DMS153 treated with DMSO at 0.1 percent for 48 hours (cell line): ENCODE data around the gene UBE4B.
"Not testable (repeated sequence)": the region's sequence is repeated elsewhere in the genome, so short reads cannot be mapped to it uniquely, and the experiment has no call there.

Experiments used
- DNase-seq: peaks from one replicate; lab custom pipeline; 2025; ENCODE audit not compliant: unreplicated experiment; lab: John Stamatoyannopoulos, UW

UBE4B gene

DNA sequence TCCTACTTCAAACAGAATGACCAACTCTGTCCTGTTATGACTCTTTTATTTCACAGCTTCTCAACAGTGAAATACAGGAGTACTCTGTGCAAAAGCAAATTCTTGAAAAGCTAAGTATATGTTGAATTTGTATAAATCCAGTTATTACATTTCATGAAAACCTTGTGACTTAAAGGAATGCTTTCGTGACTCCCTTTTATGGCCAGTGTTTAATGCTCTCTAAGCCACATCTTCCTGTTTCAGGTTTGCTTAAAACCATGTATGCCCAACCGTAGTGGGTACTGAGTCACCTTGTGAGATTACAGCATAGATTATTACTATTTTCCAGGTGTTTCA lies 137.4 kb downstream of the UBE4B start:
- no peak for DNase-seq

DNA sequence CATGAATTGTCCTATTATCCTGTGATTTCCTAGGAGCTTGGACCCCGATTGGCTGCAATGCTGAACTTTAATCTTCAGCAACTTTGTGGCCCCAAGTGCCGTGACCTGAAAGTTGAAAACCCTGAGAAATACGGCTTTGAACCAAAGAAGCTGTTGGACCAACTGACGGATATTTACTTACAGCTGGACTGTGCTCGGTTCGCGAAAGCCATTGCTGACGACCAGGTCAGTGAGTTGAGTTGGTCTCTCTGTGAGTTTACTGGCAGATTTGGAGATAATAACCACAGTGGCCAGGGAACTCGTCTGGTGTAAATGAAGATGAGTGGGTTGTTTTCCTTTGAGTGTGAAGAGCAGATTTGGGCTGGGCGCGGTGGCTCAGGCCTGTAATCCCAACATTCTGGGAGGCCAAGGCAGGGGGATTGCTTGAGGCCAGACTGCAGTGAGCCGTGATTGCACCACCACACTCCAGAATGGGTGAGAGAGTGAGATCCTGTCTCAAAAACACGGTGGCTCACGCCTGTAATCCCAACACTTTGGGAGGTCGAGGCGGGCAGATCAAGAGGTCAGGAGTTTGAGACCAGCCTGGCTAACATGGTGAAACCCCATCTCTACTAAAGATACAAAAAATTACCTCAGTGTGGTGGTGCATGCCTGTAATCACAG lies 138.5 kb downstream of the UBE4B start:
- no peak for DNase-seq

DNA sequence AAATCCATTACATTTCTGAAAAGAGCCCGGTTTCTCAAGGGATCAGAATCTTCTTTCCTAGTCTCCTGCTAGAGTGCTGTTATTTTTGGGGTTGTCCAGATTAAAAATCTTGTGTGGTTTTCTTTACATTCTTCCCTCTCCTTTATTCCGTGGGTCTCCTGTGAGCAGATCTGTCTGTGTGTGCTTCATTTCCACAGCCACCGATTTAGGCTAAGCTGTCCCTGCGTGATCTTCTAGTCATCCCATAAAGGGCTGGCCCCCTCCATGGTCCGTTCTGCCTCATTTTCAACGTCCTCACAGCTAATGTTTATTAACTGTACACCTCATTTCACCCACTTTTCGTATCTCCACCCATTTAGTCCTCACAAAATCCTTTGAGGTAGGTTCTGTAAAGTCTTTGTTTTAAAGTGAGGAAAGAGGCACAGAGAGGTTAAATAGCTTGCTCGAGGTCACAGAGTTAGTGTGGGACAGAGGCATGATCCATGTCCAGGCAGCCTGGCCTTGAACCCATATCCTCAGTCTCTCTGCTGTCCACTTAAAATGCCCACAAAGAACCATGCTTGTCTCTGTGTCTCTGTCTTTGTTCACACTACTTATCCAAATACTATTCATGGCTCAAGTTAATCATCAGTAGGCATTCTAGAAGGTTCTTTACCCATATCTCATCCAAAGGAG lies 139.4 kb downstream of the UBE4B start:
- no peak for DNase-seq

DNA sequence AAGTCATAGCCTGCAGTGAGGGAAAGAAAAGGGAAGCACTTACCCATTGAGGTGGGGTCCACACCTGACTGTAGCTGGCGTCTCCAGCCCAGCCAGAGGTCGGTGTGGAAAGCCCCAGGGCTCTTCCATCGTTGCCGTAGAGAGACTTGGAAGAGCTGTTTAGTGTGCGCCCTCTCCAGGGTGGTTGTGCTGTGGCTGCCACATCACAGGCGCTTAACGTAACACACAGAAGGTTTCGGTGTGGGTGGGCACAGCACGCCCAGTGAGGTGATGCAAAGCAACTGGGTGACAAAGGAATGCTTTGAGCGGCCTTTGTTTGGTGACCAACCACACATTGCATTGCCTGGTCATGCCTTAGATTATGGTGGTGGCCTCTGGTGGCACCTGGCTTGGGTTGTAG lies 140.8 kb downstream of the UBE4B start:
- DNase-seq, result no peak

DNA sequence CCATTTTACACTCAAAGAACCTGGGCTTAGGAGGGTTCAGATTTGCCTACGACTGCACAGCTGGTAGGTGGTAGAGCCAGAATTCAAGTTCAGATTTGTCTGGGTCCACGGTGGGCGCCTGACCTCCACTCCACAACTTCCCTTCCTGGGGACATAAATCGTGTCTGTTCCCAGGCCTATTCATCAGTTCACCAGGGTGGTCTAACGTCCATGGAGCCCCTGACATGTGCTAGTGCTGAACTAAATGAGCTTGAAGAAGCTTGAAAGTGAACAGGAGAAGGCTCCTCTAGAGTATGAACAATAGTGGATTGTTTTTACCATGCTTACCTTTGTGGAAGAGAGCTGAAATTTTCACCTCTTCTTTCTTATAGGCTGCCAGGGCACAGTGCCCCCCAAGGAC lies 145.1 kb downstream of the UBE4B start:
- no peak for DNase-seq

DNA sequence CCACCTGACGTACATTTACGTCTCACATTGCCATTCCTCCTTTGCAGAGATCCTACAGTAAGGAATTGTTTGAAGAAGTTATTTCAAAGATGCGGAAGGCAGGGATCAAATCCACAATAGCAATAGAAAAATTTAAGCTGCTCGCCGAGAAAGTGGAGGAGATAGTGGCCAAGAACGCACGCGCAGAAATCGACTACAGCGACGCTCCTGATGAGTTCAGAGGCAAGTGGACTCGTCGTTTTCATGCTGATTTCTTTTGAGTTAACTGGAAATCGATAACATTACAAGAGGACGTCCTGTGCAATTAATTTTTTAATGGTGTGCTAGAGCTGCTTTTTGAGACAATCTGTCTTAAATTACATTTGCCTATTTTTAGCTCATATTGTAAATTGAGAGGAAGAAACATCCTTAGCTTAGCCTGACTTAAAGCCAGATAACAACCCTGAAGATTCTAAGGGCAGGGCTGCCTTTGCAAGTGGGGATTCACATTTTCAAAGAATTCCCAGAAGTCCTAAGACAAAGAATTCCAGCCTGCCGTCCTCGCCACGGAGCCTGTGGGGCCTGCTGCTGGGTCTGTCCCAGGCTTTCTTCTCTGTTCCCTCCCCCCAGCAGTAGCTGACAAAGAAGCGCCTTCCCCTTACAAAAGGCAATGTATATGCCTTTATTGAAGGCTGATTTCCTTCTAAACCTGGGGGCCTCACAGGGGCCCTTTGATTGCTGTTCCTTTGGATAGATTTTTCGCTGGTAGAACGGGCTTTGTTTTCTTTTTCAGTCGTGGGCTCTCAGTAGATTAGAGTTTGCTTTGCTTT lies 146.0 kb downstream of the UBE4B start:
- no peak for DNase-seq

DNA sequence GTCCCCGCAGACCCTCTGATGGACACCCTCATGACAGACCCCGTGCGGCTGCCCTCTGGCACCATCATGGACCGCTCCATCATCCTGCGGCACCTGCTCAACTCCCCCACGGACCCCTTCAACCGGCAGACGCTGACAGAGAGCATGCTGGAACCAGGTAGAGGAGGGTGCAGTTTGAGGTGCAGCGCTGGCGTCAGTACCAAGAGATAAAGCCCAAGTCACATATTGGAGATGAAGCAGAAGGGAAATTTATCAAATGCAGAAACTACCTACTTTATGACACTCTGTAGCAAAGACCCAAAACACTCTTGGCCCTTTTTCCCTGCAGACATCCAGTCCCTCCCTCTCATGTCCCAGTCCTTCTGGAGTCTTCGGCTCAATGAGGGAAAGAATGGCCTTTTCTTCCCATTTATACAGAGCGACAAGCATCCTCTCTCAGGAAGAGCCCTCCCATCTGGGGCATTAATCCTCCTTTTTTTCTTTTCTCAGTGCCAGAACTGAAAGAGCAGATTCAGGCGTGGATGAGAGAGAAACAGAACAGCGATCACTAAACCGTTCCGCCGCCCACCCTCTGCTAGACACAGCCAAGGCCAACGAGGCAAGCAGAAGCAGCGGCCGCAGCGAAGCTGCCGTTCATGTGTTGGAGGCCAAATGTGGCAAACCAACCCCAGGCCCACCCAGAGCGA lies 146.8 kb downstream of the UBE4B start:
- DNase-seq, result no peak

DNA sequence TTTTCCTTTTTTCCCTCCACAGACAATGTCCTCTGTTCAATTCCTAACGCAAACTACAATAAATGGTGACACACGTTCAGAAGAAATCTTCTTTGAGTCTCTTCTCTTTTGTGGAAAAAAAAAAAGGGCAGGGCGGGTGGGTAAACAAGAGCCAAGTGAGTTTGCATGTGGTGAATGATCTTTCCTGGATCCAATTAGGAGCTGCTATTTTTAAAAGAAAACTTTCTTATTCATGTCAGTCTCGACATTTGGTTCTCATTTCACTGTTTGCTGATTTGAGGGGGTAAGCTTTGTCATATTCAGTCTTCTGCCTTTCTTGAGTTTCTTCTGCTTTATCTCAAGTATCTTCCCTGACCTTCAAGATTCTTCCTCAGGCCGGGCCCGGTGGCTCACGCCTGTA lies 148.4 kb downstream of the UBE4B start:
- DNase-seq, result no peak

DNA sequence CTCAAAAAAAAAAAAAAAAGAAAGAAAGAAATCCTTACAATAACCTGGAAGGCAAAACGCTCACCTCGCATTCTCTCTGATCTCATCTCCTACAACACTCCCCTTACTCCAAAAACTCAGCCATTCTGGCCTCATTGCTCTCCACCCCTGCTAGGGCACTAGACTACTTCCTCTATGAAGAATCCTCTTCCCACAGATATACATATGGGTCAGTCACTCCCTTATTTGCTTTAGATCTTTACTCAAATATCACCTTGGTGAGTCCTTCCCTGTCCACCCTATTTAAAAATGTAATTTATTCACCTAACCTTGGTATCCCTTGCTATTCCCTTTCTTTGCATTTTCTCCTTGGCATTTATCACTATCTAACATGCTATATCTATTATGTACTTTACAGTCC lies 153.0 kb downstream of the UBE4B start:
- DNase-seq, result no peak

DNA sequence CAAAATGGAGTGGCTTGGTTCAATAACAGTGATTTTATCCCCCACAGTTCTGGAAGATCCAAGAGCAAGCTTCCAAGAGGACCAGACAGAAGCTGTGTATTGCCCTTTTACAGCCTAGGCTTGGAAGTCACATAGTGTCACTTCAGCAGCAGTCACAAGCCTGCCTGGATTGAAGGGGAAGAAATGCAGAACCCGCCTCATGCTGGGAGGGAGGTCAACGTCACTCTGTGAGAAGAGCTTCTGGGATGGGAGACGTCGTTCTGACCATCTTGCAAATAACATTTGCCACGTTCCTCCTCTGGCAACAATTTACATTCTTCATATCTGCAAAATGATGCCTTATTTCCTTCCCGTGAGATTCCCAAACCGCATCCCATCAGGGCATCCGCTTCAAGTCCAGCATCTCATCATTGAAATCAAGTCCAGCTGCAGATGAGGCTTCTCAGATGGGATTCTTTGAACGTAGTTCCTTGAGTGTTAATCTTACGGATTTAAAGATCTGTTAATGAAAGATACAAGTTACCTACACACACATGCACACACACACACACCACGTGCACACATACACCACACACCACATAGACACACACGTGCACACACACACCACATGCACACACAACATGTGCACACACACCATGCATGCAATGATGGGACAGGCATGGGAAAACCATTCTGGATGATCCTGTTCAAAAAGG lies 153.7 kb downstream of the UBE4B start:
- no peak for DNase-seq

DNA sequence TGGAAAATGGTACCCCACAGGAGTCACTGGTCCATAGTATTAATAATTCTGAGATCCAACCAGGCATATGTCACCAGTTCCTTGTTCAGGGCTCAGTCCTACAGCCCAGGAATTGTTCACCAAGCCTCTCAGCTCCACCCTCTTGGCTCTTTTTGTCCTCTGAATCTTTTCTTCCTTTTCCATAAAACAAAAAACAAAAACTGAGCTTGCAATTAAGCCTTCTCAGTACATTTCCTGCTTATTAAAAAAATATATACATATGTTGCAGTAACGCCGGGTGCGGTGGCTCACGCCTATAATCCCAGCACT lies 154.2 kb downstream of the UBE4B start:
- no peak for DNase-seq

DNA sequence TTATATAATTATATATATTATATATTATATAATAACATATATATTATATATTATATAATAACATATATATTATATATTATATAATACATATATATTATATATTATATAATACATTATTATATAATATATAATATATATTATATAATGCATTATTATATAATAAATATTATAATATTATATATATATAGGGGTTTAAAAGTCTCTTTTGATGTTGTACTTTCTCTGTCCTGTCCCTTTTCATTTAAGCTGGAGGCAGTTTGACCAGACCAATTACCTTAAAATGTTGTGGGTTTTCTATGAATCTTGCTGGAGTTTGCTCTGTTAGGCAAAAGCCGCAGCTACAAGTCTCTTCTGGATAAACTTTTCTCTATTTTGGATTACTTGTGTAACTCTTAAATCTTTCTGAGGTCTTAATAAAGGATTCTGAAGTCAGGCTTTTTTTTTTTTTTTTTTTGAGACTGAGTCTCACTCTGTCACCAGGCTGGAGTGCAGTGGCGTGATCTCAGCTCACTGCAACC lies 155.4 kb downstream of the UBE4B start:
- no peak for DNase-seq

DNA sequence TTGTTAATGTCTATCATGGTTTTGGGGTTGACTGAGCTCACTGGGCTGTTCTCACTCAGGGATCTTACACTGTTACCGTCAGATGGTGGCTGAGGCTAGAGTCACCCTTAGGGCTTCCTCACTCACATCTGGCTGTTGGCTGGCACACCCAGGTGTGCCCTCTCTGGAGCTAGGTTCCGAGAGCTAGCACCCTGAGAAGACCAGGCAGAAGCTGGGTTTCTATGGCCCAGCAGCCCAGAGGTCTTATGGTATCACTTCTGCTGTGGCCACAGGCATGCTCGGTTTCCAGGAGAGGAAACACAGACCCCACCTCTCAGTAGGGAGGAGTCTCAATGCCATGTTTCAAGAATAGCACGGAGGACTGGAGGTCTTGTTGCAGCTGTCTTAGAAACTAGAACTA lies 156.9 kb downstream of the UBE4B start:
- no peak for DNase-seq

DNA sequence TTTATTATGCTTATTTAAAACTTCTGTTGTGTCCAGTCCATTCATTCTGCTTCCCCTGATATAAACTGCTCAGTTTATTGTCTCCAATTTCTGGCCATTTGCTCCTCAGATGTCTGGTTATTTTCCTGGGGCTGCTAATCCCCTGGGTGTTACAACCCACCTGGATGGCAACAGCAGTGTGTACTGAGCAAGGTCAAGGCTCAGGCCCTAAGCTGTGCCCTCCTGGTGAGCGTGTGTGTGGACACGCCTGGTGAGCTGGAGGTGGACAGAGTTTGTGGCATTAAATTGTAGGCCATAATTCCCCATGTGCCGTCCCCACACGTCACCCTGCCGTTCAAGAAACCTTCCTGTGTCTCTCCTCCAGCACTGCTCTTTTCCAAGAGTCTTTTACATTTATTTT lies 159.5 kb downstream of the UBE4B start:
- no peak for DNase-seq

DNA sequence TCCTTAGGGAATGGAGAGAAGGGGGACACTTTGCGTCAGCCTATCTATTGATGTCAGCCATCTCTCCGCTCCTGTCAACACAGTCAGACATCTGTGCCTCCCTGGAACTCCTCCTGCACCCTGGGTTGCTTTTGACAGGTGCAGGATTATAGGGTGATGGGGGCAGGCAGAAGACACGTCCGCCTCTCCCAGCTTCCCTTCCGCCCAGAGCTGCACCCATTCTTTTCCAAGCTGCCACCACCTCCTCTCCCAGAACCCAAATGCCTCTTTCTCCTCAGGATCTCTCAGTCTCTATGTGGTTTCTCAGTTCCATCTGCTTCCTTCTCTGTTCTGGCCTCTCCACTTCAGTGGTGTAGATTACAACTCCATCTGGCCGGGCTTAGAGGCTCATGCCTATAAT lies 160.5 kb downstream of the UBE4B start:
- DNase-seq, result no peak

DNA sequence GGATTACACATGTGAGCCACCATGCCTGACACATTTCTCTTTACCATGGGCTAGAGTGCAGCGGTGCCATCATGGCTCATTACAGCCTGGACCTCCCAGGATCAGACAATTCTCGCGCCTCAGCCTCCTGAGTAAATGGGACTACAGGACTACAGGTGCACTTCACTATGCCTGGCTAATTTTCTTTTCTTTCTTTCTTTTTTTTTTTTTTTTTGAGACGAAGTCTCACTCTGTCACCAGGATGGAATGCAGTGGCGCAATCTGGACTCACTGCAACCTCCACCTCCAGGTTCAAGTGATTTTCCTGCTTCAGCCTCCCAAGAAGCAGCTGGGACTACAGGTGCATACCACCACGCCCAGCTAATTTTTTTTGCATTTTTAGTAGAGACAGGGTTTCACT lies 162.8 kb downstream of the UBE4B start:
- DNase-seq, result no peak

DNA sequence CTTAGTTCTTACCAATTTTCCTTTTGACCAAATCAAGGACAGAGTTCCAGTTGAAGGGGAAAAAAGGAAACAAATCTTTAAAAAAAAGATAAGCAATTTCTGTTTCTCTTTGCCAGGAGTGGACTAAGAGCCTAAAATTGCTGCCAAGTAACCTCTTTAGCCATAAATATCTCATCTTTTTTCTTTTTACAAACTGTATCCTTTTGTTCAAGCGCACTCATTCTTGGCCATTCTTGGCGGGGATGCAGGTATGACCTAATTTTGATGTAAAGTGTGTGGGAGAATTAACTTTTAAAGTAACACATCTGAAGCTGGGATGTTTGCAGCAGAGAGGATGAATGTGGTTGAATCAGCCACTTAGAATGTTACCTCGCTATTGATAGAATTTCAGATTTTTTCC lies 164.2 kb downstream of the UBE4B start:
- DNase-seq, result no peak

DNA sequence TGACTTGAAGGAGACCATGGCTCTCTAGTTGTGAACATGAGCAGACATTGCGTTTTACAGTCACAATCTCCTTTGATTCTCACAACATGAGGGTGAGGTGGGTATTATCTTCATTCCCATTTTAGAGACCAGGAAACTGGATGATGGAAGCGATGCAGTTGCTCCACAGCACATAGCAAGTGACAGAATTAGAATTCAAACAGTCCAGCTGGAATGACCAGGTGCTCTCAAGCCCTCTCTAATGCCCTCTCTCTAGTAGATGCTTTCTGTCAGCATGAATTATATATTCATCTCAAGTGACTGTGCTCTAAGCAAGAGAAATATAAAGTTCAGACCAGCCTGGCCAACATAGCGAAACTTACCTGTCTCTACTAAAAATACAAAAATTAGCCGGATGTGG lies 167.9 kb downstream of the UBE4B start:
- no peak for DNase-seq

DNA sequence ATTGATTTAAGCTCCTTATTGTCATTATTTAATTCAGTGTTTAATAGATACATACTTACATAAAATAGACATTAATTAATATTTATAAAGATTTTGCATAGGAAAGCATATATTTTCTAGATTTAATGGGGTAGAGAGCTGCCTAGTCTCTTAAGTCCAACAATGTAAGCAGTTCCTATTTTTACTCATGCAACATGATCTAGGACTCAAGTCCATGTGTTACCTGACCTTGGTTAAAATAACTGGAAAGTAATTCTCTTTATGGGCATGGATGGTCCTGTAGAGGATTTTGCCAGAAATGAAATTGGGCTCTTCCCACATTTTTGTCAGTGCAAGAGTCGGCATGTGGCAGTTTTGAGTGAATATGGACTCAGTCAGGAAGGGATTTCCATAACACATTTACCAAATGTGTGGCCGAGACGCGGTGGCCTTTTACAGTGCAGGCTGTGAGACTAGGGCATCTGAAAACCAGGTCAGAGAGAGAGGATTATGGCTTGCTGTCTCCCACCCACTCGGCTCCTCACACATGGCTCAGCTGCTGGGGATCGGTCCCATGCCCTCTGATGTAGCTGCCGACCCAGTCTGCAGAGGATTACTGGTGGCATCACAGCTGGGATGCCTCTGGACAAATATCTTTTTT lies 171.4 kb downstream of the UBE4B start:
- no peak for DNase-seq

DNA sequence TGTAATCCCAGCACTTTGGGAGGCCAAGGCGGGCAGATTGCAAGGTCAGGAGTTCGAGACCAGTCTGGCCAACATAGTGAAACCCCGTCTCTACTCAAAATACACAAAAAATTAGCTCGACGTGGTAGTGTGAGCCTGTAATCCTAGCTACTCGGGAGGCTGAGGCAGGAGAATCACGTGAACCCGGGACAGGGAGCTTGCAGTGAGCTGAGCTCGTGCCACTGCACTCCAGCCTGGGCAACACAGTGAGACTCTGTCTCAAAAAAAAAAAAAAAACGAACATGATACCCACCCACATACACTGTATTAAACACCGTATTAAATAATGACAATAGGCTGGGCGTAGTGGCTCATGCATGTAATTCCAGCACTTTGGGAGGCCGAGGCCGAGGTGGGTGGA lies 172.4 kb downstream of the UBE4B start:
- DNase-seq, result not testable (repeated sequence)

DNA sequence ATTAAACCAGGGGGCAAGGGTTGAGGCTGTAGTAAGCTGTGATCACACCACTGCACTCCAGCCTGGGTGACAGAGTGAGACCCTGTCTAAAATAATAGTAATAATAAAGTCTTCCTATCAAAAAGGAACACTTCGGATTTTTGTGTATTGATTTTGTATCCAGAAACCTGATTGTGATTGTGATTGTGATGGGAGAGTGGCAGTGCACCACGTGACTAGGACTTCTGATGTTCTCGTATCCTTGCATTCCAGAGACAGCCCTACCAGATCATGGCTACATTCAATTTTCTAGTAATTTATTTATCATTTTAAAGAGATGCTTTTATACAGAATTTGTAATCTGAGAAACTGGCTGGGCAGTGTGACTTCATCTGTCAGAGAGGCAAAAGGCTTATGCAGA lies 175.1 kb downstream of the UBE4B start:
- DNase-seq, result no peak
